ENCODE results near the gene PKDREJ. TPM values are rescaled to one million over a fixed set of nuclear protein-coding genes. Genes with fewer than 3 reads are reported as not detected.

The PKDREJ gene
- total RNA-seq, 4 donors from 2014 or later = 0.27 TPM; not detected in 3

DNA sequence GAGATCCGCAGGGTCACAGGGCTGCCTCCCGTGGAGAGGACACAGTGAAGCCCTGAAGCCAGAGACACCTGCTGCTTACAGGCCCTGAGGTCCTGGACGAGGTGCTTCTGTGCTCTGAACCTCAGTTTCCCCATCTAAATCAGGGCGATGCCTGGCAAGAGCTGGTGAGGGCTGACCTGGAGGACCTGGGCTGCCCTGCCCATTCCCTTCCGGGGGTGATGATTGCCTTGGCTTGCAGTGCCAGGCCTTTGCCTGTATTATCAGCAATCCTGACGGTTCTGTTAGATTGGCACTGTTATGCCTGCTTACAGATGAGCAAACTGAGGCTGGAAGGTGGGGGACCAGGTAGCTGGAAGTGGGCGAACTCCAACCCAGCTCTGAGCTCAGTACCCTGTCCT is 25.7 kb upstream of the PKDREJ start:
- WGBS, 2 donors (ENCODE audit: low coverage in 1 of 2) = 87% methylated on average over 7 of the region's 7 CpGs; no CpG with 5 or more reads in 1 of the 2 donors
- peak overlapping the region in 2 of 4 donors; percentile 41 to 59 for H3K27ac ChIP-seq
- H3K36me3 ChIP-seq = peaks cover 0 to 32% (median 15%) of the 10 kb centered on the region in 4 donors
- in situ Hi-C loops (cut with MboI; ENCODE audit: low pct_ligation_motif_present in 1 of 4, low pct_unique_long_range_greater_than_20kb in 1 of 4, low sequenced_read_pairs in 3 of 4) = no loop called here
- TF ChIP-seq POLR2AphosphoS5 (IDR thresholded peaks at IDR 0.05) (no peak), EP300 (IDR thresholded peaks at IDR 0.05; ENCODE audit: low read depth) (no peak), POLR2A (IDR thresholded peaks at IDR 0.05) (no peak)
- TF ChIP-seq, protein P1, sequence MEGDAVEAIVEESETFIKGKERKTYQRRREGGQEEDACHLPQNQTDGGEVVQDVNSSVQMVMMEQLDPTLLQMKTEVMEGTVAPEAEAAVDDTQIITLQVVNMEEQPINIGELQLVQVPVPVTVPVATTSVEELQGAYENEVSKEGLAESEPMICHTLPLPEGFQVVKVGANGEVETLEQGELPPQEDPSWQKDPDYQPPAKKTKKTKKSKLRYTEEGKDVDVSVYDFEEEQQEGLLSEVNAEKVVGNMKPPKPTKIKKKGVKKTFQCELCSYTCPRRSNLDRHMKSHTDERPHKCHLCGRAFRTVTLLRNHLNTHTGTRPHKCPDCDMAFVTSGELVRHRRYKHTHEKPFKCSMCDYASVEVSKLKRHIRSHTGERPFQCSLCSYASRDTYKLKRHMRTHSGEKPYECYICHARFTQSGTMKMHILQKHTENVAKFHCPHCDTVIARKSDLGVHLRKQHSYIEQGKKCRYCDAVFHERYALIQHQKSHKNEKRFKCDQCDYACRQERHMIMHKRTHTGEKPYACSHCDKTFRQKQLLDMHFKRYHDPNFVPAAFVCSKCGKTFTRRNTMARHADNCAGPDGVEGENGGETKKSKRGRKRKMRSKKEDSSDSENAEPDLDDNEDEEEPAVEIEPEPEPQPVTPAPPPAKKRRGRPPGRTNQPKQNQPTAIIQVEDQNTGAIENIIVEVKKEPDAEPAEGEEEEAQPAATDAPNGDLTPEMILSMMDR (IDR thresholded peaks at IDR 0.05) = no peak
- no peaks in the 10 kb centered on the region for H3K27me3 ChIP-seq
- no peak overlapping the region for H3K4me3 ChIP-seq
- peaks cover 0 to 5% (median 0%) of the 10 kb centered on the region in 4 donors for H3K4me1 ChIP-seq
- H3K9me3 ChIP-seq = no peaks in the 10 kb centered on the region
- DNase-seq = no peak
- intact Hi-C loops (cut with DNase I; ENCODE audit: low total_unique reads) = no loop called here

DNA sequence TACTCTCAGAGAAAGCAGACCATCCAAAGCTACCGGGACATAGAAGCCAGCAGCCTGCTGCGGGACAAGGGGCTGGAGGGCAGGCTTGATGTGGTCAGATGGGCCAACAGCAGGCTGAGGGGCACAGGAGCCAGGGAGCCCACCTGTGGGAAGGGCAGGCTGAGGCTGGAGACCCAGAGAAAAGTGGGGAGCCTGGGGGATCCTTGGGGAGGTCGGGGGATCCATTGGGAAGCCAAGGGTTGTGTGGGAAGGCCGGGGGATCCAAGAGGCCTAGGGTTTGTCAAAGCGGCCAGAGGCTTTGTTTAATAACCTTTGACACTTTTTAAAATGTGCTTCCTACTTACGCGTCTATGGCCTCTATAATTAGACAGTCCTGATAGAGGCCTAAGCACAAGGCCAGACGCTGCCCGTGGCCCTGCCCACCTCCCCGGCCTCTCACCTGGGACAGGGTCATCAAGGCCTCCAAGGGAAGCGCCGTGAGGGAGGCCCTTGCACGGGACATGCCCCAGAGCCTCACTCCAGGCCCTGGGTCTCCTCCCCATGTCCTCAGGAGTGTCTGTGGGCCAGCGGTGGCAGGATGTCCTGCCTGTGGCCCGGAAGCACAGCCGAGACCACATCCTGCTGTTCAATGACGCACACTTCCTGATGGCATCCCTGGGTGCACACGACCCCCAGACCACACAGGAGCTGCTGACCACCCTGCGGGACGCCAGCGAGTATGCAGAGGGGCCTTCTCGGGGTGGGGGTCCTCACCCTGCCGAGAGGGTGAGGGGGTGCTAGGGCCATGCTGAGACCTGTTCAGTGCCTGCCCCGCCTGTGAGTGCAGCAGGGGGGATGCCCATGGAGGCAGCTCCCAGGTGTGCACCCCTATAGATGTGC is 25.0 kb upstream of the PKDREJ start:
- peak overlapping the region in 2 of 4 donors; percentile 15 to 28 for H3K4me3 ChIP-seq
- 27 to 69% methylated on average over 3 to 22 of the region's 24 CpGs for WGBS, 2 donors (ENCODE audit: low coverage in 1 of 2)
- peaks cover 0 to 5% (median 0%) of the 10 kb centered on the region in 4 donors for H3K4me1 ChIP-seq
- intact Hi-C loops (cut with DNase I; ENCODE audit: low total_unique reads) = no loop called here
- H3K27me3 ChIP-seq = no peaks in the 10 kb centered on the region
- peaks cover 0 to 37% (median 15%) of the 10 kb centered on the region in 4 donors for H3K36me3 ChIP-seq
- peak; percentile 66 for DNase-seq
- TF ChIP-seq EP300 (IDR thresholded peaks at IDR 0.05; ENCODE audit: low read depth) (no peak), POLR2AphosphoS5 (IDR thresholded peaks at IDR 0.05) (peak in 2 of 3 donors; percentile 37 to 46), POLR2A (IDR thresholded peaks at IDR 0.05) (peak; percentile 35)
- H3K27ac ChIP-seq = peak overlapping the region; percentile 41 to 59 (median 53)
- no peaks in the 10 kb centered on the region for H3K9me3 ChIP-seq
- in situ Hi-C loops (cut with MboI; ENCODE audit: low pct_ligation_motif_present in 1 of 4, low pct_unique_long_range_greater_than_20kb in 1 of 4, low sequenced_read_pairs in 3 of 4) = no loop called here

DNA sequence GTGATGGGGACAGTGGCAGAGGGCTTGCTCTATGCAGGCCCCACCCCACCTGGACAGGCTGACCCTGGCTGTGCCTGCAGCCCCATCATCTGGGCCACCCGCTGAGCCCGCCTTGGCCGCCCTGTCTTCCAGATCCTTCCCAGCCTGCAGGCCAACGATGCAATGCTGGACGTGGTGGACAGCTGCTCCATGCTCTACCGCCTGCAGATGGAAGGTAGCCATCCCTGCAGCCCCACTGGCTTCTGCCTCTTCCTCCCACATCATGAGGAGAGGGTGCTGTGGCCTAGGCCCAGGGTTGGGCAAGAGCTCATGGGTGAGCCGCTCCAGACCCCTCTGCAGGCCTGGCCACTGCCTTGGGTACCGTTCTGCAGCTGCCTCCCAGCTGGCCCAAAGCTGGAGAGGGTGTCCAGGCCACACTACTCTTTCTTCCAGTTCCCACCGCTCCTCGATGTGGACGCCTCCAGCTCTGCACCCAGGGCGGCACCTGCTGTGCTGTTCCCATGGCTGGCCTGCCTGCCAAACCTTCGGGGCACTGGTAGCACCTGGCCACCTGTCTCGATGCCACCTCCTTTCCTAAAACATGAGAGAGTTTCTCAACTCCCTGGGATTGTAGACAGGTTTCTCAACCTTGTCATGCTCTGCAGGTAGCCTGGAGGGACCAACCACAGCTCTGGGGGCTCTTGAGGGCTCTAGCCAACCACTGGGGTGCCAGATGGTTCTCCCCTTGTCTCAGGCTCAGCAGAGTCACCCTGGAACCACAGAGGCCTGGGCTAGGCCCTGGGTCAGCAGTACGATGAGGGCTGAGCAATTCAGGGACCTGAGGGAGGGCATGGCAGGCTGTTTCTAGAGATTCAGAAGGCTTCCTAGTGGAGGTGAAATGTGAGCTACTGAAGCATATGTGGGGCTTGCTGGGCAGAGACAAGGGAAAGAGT is 24.1 kb upstream of the PKDREJ start:
- peaks cover 0 to 5% (median 0%) of the 10 kb centered on the region in 4 donors for H3K4me1 ChIP-seq
- in situ Hi-C loops (cut with MboI; ENCODE audit: low pct_ligation_motif_present in 1 of 4, low pct_unique_long_range_greater_than_20kb in 1 of 4, low sequenced_read_pairs in 3 of 4) (no loop called here), intact Hi-C loops (cut with DNase I; ENCODE audit: low total_unique reads) (no loop called here)
- no peak for DNase-seq
- H3K4me3 ChIP-seq = peak overlapping the region in 1 of 4 donors; percentile 28
- H3K36me3 ChIP-seq = peaks cover 0 to 42% (median 15%) of the 10 kb centered on the region in 4 donors
- 90 to 92% methylated on average over 2 to 13 of the region's 15 CpGs for WGBS, 2 donors (ENCODE audit: low coverage in 1 of 2)
- no peaks in the 10 kb centered on the region for H3K9me3 ChIP-seq
- no peaks in the 10 kb centered on the region for H3K27me3 ChIP-seq
- TF ChIP-seq, protein P1 (IDR thresholded peaks at IDR 0.05) = no peak
- TF ChIP-seq POLR2AphosphoS5 (IDR thresholded peaks at IDR 0.05) (no peak), EP300 (IDR thresholded peaks at IDR 0.05; ENCODE audit: low read depth) (no peak), POLR2A (IDR thresholded peaks at IDR 0.05) (no peak)
- H3K27ac ChIP-seq = peak overlapping the region; percentile 41 to 59 (median 53)

DNA sequence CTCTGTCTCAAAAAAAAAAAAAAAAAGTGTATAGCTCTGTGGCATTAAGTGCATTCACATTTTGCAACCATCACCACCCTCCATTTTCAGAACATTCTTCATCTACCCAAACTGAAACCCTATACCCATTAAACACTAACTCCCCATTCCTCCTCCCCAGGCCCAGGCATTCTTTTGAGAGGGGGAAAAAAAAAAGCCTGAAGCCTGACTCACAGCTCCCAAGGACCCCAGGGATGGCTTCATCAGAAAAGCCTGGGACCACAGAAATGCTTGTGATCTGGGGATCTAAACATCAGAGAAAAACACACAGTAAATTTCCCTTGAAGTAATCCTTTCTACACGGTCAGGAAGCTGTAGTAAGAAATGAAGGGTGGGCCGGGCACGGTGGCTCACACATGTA is 22.9 kb upstream of the PKDREJ start:
- WGBS, 2 donors (ENCODE audit: low coverage in 1 of 2) = 89 to 96% methylated on average over 3 of the region's 3 CpGs
- peaks cover 0 to 43% (median 13%) of the 10 kb centered on the region in 4 donors for H3K36me3 ChIP-seq

More for the DNA sequence above, 22.9 kb upstream of the PKDREJ start:
- Histone ChIP-seq H3K27me3 (no peaks in the 10 kb centered on the region), H3K4me3 (no peak overlapping the region), H3K9me3 (no peaks in the 10 kb centered on the region), H3K4me1 (peaks cover 0 to 5% (median 0%) of the 10 kb centered on the region in 4 donors), H3K27ac (no peak overlapping the region)
- intact Hi-C loops (cut with DNase I; ENCODE audit: low total_unique reads) = no loop called here
- in situ Hi-C loops (cut with MboI; ENCODE audit: low pct_ligation_motif_present in 1 of 4, low pct_unique_long_range_greater_than_20kb in 1 of 4, low sequenced_read_pairs in 3 of 4) = no loop called here
- no peak for DNase-seq
- TF ChIP-seq, protein P1 (IDR thresholded peaks at IDR 0.05) = no peak
- TF ChIP-seq EP300 (IDR thresholded peaks at IDR 0.05; ENCODE audit: low read depth) (no peak), POLR2AphosphoS5 (IDR thresholded peaks at IDR 0.05) (no peak), POLR2A (IDR thresholded peaks at IDR 0.05) (no peak)
